Endothelial cell of umbilical vein (primary cell): Measurements from ENCODE around the gene FIGNL2.

Source experiments
- CTCF ChIP-seq, 2 donors: IDR thresholded peaks; 1 replicate in 1 of 2; 2 replicates in 1 of 2; pipeline ENCODE4 v1.5.1; 2011; ENCODE audit warnings: low read length in 2 of 2, mild to moderate bottlenecking in 2 of 2, moderate library complexity in 2 of 2, control low read depth in 1 of 2, inconsistent platforms in 1 of 2, low read depth in 1 of 2; ENCODE audit not compliant: insufficient read depth in 1 of 2; ENCODE audit errors: extremely low read depth in 1 of 2
- EZH2 ChIP-seq: IDR thresholded peaks from 2 replicates; pipeline ENCODE4 v1.6.1; 2012; ENCODE audit warnings: borderline replicate concordance, low read depth, mild to moderate bottlenecking, moderate library complexity, low read length, inconsistent platforms; ENCODE audit not compliant: severe bottlenecking
- FOS ChIP-seq: IDR thresholded peaks from 2 replicates; pipeline ENCODE4 v1.6.1; 2011; ENCODE audit warnings: mild to moderate bottlenecking, low read length, moderate library complexity, borderline replicate concordance; ENCODE audit not compliant: insufficient read depth
- GATA2 ChIP-seq: IDR thresholded peaks from 2 replicates; pipeline ENCODE4 v1.7.0; 2011; ENCODE audit warnings: low read depth, mild to moderate bottlenecking, moderate library complexity, mixed read lengths, low read length; ENCODE audit not compliant: insufficient read length, insufficient read depth
- JUN ChIP-seq: IDR thresholded peaks from 2 replicates; pipeline ENCODE4 v1.6.1; 2011; ENCODE audit warnings: borderline replicate concordance, low read depth; ENCODE audit not compliant: insufficient read length, insufficient read depth
- MAX ChIP-seq: IDR thresholded peaks from 2 replicates; pipeline ENCODE4 v1.6.1; 2011; ENCODE audit not compliant: insufficient read depth, insufficient read length
- MYC ChIP-seq: IDR thresholded peaks from one replicate; pipeline ENCODE4 v1.6.1; 2011; ENCODE audit warnings: mild to moderate bottlenecking, low read depth, low read length
- POLR2A ChIP-seq: IDR thresholded peaks from 2 replicates; pipeline ENCODE4 v1.6.1; 2012; ENCODE audit warnings: low read depth, mild to moderate bottlenecking, control low read depth, low read length
- POLR2AphosphoS5 ChIP-seq: IDR thresholded peaks from 2 replicates; pipeline ENCODE4 v1.6.1; 2012; ENCODE audit warnings: low read depth, mild to moderate bottlenecking, control low read depth, low read length, moderate library complexity; ENCODE audit not compliant: insufficient read depth

- TF ChIP-seq MAX, result no peak
- no peak for TF ChIP-seq POLR2A
- TF ChIP-seq CTCF (IDR thresholded peaks at IDR 0.05; ENCODE audit: extremely low read depth in 1 of 2, insufficient read depth in 1 of 2, low read depth in 1 of 2, low read length in 2 of 2), result no peak
- TF ChIP-seq JUN, result no peak
- no peak for TF ChIP-seq POLR2AphosphoS5
- no peak for TF ChIP-seq MYC
- no peak for TF ChIP-seq EZH2
- no peak for TF ChIP-seq GATA2
- no peak for TF ChIP-seq FOS
These were observed 25.6 kb downstream of the FIGNL2 start for GRCh38 chr12:51822956-51823355.
